Measurements from ENCODE around the gene DDX27. TPM values are rescaled to one million over a fixed set of nuclear protein-coding genes. Genes with fewer than 3 reads are reported as not detected.

The DDX27 gene
- total and polyA plus RNA-seq, 2 of the 8 experiments (the other 6 are each of a cell fraction or from before 2014, with no cell fraction given): 42.7 to 51.0 TPM

GRCh38 chr20:49283703-49284625 lies 64.7 kb downstream of the DDX27 start (continued):
- TF ChIP-seq CTCF (IDR thresholded peaks at IDR 0.05; ENCODE audit: control extremely low read depth in 1 of 3, insufficient read depth in 1 of 3, low read depth in 1 of 3, low read length in 3 of 3) (no peak), SRF (IDR thresholded peaks at IDR 0.05; ENCODE audit: low read depth, low read length) (no peak), TEAD4 (IDR thresholded peaks at IDR 0.05; ENCODE audit: low read depth, low read length) (no peak), SP1 (IDR thresholded peaks at IDR 0.05; ENCODE audit: low read depth, low read length) (no peak)

Data from H1 (cell line).